Activated CD4-positive, alpha-beta T cell treated with anti-CD3 and anti-CD28 coated beads for 24 hours (primary cell): ENCODE results near the gene APC2.
A peak's percentile ranks its signal among the peaks of the same experiment; 100 is the strongest.
"Not testable (repeated sequence)": the region's sequence is repeated elsewhere in the genome, so short reads cannot be mapped to it uniquely, and the experiment has no call there.

Experiments
- DNase-seq, 2 donors: peaks; one replicate each; pipeline ENCODE4 v3.0.0-alpha.2; 2020; ENCODE audit warnings: low read depth in 2 of 2

Gene APC2

DNA sequence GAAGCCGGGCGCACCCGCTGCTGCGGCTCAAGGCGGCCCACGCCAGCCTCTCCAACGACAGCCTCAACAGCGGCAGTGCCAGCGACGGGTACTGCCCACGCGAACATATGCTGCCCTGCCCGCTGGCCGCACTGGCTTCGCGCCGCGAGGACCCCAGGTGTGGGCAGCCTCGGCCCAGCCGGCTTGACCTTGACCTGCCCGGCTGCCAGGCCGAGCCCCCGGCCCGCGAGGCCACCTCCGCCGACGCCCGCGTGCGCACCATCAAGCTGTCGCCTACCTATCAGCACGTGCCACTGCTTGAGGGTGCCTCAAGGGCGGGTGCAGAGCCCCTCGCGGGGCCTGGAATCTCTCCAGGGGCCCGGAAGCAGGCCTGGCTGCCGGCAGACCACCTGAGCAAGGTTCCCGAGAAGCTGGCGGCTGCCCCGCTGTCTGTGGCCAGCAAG, 16.1 kb downstream of the APC2 start:
- DNase-seq, result no peak

DNA sequence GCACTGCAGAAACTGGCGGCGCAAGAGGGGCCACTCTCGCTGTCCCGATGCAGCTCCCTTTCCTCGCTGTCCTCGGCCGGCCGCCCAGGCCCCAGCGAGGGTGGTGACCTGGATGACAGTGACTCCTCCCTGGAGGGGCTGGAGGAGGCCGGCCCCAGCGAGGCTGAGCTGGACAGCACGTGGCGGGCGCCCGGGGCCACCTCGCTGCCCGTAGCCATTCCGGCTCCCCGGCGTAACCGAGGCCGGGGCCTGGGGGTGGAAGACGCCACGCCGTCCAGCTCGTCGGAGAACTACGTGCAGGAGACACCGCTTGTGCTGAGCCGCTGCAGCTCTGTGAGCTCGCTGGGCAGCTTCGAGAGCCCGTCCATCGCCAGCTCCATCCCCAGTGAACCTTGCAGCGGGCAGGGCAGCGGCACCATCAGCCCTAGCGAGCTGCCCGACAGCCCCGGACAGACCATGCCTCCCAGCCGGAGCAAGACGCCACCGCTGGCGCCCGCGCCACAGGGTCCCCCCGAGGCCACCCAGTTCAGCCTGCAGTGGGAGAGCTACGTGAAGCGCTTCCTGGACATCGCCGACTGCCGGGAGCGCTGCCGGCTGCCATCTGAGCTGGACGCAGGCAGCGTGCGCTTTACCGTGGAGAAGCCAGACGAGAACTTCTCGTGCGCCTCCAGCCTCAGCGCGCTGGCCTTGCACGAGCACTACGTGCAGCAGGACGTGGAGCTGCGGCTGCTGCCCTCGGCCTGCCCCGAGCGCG, 16.7 kb downstream of the APC2 start:
- DNase-seq, result no peak

DNA sequence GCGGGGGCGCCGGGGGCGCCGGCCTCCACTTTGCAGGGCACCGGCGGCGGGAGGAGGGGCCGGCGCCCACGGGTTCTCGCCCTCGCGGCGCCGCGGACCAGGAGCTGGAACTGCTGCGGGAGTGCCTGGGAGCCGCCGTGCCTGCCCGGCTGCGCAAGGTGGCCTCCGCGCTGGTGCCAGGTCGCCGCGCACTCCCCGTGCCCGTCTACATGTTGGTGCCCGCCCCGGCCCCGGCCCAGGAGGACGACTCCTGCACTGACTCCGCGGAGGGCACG, 17.2 kb downstream of the APC2 start:
- no peak for DNase-seq

DNA sequence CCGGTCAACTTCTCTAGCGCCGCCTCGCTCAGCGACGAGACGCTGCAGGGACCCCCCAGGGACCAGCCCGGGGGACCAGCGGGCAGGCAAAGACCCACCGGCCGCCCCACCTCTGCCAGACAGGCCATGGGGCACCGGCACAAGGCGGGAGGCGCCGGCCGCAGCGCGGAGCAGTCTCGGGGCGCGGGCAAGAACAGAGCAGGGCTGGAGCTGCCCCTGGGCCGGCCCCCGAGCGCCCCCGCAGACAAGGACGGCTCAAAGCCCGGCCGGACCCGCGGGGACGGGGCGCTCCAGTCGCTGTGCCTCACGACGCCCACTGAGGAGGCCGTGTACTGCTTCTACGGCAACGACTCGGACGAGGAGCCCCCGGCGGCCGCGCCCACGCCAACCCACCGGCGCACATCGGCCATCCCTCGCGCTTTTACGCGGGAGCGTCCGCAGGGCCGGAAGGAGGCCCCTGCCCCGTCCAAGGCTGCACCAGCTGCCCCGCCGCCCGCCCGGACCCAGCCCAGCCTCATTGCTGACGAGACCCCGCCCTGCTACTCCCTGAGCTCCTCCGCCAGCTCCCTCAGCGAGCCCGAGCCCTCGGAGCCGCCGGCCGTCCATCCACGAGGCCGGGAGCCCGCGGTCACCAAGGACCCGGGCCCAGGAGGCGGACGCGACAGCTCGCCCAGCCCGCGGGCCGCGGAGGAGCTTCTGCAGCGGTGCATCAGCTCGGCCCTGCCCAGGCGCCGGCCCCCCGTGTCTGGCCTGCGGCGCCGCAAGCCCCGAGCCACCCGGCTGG, 17.8 kb downstream of the APC2 start:
- no peak for DNase-seq

GRCh38 chr19:1468274-1468820, 18.4 kb downstream of the APC2 start:
- DNase-seq, result no peak

DNA sequence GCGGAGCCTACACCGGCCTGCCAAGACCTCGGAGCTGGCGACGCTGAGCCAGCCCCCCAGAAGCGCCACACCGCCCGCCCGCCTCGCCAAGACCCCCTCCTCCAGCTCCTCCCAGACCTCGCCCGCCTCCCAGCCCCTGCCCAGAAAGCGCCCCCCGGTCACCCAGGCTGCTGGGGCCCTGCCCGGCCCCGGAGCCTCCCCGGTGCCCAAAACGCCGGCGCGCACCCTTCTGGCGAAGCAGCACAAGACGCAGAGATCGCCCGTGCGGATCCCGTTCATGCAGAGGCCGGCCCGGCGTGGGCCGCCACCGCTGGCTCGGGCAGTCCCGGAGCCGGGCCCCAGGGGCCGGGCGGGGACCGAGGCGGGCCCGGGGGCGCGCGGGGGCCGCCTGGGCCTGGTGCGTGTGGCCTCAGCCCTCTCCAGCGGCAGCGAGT, 18.9 kb downstream of the APC2 start:
- no peak for DNase-seq

GRCh38 chr19:1469255-1470054, 19.5 kb downstream of the APC2 start:
- no peak for DNase-seq

DNA sequence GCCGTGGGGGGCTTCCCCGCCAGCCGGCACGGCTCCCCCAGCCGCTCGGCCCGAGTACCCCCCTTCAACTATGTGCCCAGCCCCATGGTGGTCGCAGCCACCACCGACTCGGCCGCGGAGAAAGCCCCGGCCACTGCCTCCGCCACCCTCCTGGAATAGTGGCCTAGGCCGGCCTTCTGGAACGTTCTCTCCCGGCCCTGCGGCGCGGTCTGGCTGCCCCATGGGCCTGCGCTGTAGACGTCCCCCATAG, 20.1 kb downstream of the APC2 start:
- DNase-seq, result no peak

DNA sequence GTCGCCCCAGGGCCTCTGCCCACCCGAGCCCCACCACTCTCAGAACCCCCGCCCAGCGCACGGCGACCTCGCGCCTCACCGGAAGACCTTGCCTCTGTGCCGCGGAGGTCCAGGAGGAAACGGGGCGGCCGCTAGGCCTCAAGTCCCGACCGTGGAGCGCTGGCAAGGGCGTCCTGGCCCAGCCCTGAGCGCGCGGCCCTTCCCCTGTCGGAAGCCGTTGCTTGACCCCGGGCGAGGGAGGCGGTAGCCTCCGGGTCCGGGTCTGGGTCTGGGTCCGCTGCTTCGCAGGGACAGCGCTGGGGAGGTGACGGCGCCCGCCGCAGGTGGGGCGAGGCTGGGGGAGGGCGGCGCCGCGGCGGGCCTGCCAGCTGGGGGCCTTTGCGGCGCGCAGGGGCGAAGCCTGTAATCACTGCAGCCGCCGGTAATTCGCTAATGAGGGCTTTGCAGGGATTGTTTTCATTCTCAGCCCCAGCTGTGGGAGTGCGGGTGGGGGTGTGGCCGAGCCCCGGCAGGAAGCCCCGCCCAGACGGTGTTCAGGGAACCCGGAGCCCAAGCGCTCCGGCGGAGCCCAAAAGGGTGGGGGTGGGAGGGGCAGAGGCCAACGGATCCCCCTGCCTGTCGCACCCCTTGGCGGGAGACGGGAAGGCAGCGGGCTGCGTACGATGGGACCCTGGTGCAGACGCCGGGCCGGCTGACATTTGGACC, 20.5 kb downstream of the APC2 start:
- peak; percentile 62 to 67 for DNase-seq

- no peak for DNase-seq
Measured at GRCh38 chr19:1471010-1471514, 21.1 kb downstream of the APC2 start.

DNA sequence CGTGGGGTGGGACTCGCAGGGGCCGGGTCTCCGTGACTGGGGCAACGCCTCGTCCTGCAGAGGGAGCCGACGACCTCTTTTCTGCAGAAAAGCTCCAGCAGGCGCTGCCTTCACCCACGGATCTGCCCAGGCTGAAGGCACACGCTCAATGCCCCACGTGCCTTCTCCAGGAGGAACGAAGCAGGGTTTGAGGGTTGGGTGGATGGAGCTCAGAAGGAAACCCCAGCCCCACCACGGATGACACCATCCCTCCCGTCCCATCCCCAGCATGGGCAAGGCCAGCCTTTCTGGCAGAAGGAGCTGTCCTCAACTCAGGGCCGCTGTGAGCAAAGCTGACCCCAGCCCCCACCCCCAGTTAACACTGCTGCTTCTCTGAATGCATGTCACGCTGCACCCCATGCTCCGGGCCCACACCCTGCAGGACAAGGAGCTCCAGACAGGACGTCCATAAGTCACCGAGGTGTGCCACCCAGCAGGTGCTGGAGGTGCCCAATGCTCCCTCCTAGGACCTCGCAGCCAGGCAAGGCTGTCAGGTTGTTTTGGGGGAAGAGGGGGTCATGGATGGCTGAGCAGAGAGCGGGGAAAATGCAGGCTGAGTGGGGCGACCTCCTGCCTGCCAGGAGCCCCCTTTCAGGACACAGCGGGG, 21.7 kb downstream of the APC2 start:
- DNase-seq, result no peak

- no peak for DNase-seq
Measured at GRCh38 chr19:1472231-1473084, 22.5 kb downstream of the APC2 start.

DNA sequence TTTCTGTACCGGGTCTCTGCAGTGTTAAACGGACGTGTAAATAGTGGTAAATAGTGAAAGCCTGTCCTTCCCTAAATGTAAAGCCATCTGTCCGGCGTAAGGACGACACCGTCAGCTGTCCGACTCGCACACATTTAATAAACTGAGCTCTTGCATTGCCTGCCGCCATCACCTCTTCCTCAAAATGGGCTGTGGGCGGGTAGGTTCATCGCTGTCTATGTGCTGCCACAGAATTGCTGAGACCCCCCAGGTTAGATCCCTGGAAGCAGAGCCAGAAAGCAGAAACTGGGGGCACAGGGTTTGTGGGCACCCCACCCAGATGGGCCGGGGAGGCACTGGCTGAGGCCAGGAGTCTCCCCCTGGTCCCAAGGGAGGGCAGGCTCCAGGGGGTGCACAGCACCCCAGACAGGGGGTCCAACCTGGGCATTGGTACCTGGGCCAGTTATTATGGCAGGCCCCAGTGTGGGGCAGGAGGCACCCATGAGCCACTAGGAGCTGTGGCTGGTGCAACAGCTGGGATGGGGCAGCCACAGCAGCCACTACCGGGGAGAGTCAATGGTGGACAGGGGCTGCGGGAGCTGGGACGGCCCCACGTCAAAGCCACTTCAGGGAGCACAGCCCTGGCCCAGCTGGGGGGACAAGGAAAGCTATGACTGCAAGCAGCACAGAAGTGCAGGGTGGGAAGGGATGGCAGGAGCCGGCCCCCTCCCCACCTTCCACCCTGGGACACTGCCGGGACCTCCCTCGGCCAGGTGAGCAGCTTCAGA, 23.3 kb downstream of the APC2 start:
- DNase-seq, result no peak

GRCh38 chr19:1474011-1474764, 24.3 kb downstream of the APC2 start:
- DNase-seq, result no peak

- DNase-seq, result no peak
Measured at GRCh38 chr19:1474765-1475351, 24.9 kb downstream of the APC2 start.

DNA sequence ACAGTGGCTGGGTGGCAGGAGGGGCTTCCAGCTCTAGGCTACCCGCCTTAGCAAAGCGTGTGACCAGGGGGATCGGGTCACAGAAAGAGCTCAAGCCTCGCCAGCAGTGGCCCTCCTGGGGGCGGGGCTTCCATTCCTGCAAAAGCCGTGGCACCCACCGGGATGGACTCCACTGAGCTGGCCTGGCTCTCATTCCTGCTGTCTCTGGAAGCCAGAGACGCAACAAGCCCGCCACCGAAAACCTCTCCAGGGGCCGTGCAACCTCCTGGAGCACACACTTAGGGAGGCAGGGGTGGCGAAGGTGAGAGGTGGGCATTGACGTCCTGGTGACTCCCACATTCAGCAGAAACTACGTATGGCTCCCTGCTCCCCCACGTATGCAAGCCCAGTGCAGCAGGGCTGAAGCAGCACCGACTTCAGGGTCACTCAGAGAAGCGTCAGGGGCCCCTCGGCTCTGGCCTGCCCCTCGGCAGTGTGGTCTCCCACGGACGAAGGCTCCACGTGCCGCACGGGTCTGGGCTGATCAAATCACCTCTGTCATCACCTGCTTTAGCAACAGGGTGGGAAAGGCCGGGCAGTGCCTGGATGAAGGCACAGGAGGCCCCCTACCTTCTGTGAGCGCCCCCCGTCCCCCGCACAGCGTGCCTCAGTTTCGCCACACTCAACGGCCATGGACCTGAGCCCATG, 26.0 kb downstream of the APC2 start:
- no peak for DNase-seq

GRCh38 chr19:1477056-1477455, 27.1 kb downstream of the APC2 start:
- DNase-seq, result not testable (repeated sequence)
